ENCODE measurements around the gene CCDC177. TPM values are rescaled to one million over a fixed set of nuclear protein-coding genes. Genes with fewer than 3 reads are reported as not detected.

Gene CCDC177
- total and polyA plus RNA-seq, 2 experiments from 2014 or later = not detected

DNA sequence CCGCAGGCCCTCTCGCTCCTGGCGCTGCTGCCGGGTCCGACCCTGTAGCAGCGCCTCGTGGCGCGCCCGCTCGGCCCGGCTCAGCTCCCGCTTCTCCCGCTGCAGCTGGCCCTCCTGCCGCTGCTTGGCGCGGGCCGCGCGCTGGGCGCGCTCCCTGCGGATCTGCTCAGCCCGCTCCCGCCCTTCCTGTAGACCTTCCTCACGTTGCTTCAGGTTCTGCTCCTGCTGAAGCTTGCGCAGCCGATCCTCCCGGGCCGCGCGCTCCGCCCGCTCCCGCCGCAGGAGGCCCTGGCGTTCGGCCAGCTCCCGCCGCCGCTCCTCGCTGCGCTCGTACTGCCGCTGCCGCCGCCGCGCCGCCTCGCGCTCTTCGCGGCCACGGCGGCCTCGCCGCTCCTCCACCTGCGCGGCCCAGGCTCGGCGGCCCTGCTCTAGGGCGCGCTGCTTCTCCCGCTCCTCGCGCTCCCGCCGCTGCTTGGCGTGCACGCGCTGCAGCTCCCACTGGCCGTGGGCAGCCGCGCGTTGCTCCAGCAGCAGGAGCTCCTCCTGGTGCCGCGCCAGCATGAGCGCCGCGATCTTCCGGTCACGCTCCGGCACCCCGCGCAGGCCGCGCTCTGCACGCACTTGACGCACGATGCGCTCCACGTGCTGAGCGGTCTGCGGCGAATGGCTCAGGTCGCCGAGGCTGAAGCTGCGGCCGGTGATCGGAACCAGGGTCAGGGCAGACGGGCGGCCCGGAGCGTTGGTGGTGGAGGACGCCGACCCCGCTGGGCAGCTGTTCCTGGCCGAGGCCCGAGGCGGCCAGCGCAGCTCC lies 2.4 kb downstream of the CCDC177 start:
- H3K9ac ChIP-seq = no peak overlapping the region
- no peaks in the 10 kb centered on the region for H3F3A ChIP-seq (ENCODE audit: insufficient read depth)
- no peaks in the 10 kb centered on the region for H3K4me1 ChIP-seq (ENCODE audit: insufficient read depth)
- H3K4me3 ChIP-seq = peak overlapping the region; percentile 55
- H3K79me2 ChIP-seq (ENCODE audit: insufficient read depth) = no peaks in the 10 kb centered on the region
- no peak overlapping the region for H3K27ac ChIP-seq
- H3K27me3 ChIP-seq (replicated peaks; ENCODE audit: insufficient read depth) = peaks cover 82% of the 10 kb centered on the region
- in situ Hi-C loops (cut with MboI) = no loop called here
- no peaks in the 10 kb centered on the region for H3K9me3 ChIP-seq (ENCODE audit: low read depth)
- peak overlapping the region; percentile 35 for H3K4me2 ChIP-seq (ENCODE audit: unreplicated experiment)
- no peaks in the 10 kb centered on the region for H3K9me2 ChIP-seq (ENCODE audit: insufficient read depth)
- 8 to 9% methylated on average over 99 to 108 of the region's 112 CpGs for WGBS, 2 experiments (ENCODE audit: low coverage in 1 of 2, low lambda C conversion rate in 2 of 2, missing lambda C conversion rate in 2 of 2)
- no peak for TF ChIP-seq EZH2phosphoT487 (IDR thresholded peaks at IDR 0.05; ENCODE audit: insufficient read depth, low read depth)
- TF ChIP-seq EZH2 (IDR thresholded peaks at IDR 0.05; ENCODE audit: insufficient read depth, poor library complexity, severe bottlenecking) = no peak
- H3K36me3 ChIP-seq (ENCODE audit: low read depth) = no peaks in the 10 kb centered on the region
- DNase-seq = peak; percentile 44
- no peak overlapping the region; the same call in 1 of the 2 replicates for H2AFZ ChIP-seq
- no peaks in the 10 kb centered on the region for H4K20me1 ChIP-seq (ENCODE audit: insufficient read depth)

DNA sequence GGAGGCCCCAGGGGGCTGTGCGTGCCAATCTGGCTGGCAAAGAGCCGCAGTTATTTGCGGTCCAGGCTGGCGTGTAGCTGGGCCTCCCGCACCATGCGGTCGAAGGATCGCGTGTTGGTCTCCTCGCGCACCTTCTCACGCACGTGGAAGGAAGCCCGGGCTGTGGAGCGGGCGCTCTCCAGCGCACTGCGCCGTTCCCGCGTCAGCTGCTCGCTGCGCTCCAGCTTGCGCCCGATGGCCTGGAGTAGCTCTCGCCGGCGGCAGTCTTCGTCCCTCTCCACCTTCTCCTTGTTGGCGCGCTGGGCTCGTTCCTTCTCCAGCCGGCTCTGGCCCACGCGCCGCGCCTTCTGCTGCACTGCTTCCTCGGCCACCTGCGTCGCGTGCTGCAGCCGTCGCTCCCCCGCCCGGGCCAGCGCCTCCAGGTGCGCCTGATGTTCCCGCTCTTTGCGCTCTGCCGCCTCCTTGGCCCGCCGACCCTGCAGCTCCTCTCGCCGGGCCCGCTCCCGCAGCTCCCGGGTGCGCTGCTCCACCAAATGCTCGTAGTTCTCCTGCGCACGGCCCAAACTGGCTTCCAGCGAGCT lies 3.1 kb downstream of the CCDC177 start:
- Histone ChIP-seq H3K27ac (no peak overlapping the region), H3F3A (ENCODE audit: insufficient read depth) (no peaks in the 10 kb centered on the region), H3K9me2 (ENCODE audit: insufficient read depth) (no peaks in the 10 kb centered on the region), H4K20me1 (ENCODE audit: insufficient read depth) (no peaks in the 10 kb centered on the region), H2AFZ (no peak overlapping the region; the same call in 1 of the 2 replicates), H3K9ac (no peak overlapping the region), H3K4me2 (ENCODE audit: unreplicated experiment) (peak overlapping the region; percentile 35), H3K4me1 (ENCODE audit: insufficient read depth) (no peaks in the 10 kb centered on the region), H3K36me3 (ENCODE audit: low read depth) (no peaks in the 10 kb centered on the region), H3K4me3 (peak overlapping the region; percentile 55), H3K79me2 (ENCODE audit: insufficient read depth) (no peaks in the 10 kb centered on the region), H3K27me3 (replicated peaks; ENCODE audit: insufficient read depth) (peaks cover 82% of the 10 kb centered on the region), H3K9me3 (ENCODE audit: low read depth) (no peaks in the 10 kb centered on the region)
- WGBS, 2 experiments (ENCODE audit: low coverage in 1 of 2, low lambda C conversion rate in 2 of 2, missing lambda C conversion rate in 2 of 2) = 20 to 22% methylated on average over 54 to 62 of the region's 62 CpGs
- in situ Hi-C loops (cut with MboI) = no loop called here
- DNase-seq = peak; percentile 33
- no peak for TF ChIP-seq EZH2 (IDR thresholded peaks at IDR 0.05; ENCODE audit: insufficient read depth, poor library complexity, severe bottlenecking)
- no peak for TF ChIP-seq EZH2phosphoT487 (IDR thresholded peaks at IDR 0.05; ENCODE audit: insufficient read depth, low read depth)

DNA sequence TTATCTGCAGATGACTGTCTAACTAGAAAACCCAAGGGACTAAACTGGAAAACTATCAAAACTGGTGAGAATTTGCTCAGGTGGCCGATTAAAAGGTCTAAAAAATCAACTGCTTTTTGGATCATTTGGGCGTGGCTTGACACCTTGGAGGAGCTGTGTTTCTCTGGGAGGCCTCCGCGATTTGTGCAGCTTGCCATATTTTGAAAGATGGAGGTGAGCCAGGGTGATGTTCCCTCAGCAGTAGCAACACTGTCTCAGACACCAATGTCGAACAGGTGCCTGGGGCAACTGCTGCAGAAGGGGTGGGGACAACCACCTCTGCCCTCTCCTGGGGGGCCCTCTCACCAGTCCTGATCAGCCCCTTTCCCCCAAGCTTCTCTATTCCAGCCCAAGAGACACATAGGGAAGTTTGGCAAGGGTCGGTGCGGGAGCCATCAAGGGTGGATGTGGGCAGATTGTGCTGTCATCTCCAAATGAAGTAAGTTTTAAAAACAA lies 3.8 kb downstream of the CCDC177 start:
- Histone ChIP-seq H2AFZ (no peak overlapping the region), H3K9me2 (ENCODE audit: insufficient read depth) (no peaks in the 10 kb centered on the region), H3F3A (ENCODE audit: insufficient read depth) (no peaks in the 10 kb centered on the region), H3K4me2 (ENCODE audit: unreplicated experiment) (no peak overlapping the region), H3K9me3 (ENCODE audit: low read depth) (no peaks in the 10 kb centered on the region), H3K27ac (no peak overlapping the region), H4K20me1 (ENCODE audit: insufficient read depth) (no peaks in the 10 kb centered on the region), H3K9ac (no peak overlapping the region), H3K27me3 (replicated peaks; ENCODE audit: insufficient read depth) (peaks cover 82% of the 10 kb centered on the region), H3K4me1 (ENCODE audit: insufficient read depth) (no peaks in the 10 kb centered on the region), H3K36me3 (ENCODE audit: low read depth) (no peaks in the 10 kb centered on the region), H3K4me3 (no peak overlapping the region), H3K79me2 (ENCODE audit: insufficient read depth) (no peaks in the 10 kb centered on the region)
- in situ Hi-C loops (cut with MboI) = no loop called here
- WGBS, 2 experiments (ENCODE audit: low coverage in 1 of 2, low lambda C conversion rate in 2 of 2, missing lambda C conversion rate in 2 of 2) = 88 to 90% methylated on average over 7 of the region's 7 CpGs
- no peak for TF ChIP-seq EZH2phosphoT487 (IDR thresholded peaks at IDR 0.05; ENCODE audit: insufficient read depth, low read depth)
- no peak for DNase-seq

DNA sequence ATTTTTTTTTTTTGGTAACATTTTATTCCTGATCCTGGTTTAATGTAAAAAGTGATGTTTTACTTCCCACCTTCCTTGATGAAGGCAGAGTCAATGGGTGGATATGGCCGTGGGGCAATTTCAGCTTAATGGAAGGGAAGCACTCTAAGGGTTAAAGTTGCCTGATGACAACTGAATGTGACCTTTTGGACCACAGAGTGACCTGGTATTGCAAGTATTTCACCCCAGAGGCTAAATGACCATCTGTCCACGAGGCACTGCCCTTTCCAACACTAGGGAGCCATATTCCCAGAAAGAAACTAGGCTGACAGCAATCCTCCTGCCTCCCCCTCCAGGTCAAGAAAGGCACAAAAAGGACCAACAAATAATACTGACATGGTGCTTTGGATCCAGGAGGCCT lies 4.8 kb downstream of the CCDC177 start:
- Histone ChIP-seq H3K27ac (no peak overlapping the region), H3K27me3 (replicated peaks; ENCODE audit: insufficient read depth) (peaks cover 79% of the 10 kb centered on the region), H3K36me3 (ENCODE audit: low read depth) (no peaks in the 10 kb centered on the region), H3K4me1 (ENCODE audit: insufficient read depth) (no peaks in the 10 kb centered on the region), H3K9ac (no peak overlapping the region), H2AFZ (no peak overlapping the region), H4K20me1 (ENCODE audit: insufficient read depth) (no peaks in the 10 kb centered on the region), H3K9me3 (ENCODE audit: low read depth) (no peaks in the 10 kb centered on the region), H3K4me3 (no peak overlapping the region), H3K9me2 (ENCODE audit: insufficient read depth) (no peaks in the 10 kb centered on the region), H3K4me2 (ENCODE audit: unreplicated experiment) (no peak overlapping the region), H3K79me2 (ENCODE audit: insufficient read depth) (no peaks in the 10 kb centered on the region), H3F3A (ENCODE audit: insufficient read depth) (no peaks in the 10 kb centered on the region)
- DNase-seq = no peak
- in situ Hi-C loops (cut with MboI) = no loop called here
- WGBS, 2 experiments (ENCODE audit: low coverage in 1 of 2, low lambda C conversion rate in 2 of 2, missing lambda C conversion rate in 2 of 2) = 41% methylated on average over 2 of the region's 2 CpGs
- TF ChIP-seq EZH2 (IDR thresholded peaks at IDR 0.05; ENCODE audit: insufficient read depth, poor library complexity, severe bottlenecking) = no peak
- TF ChIP-seq EZH2phosphoT487 (IDR thresholded peaks at IDR 0.05; ENCODE audit: insufficient read depth, low read depth) = no peak
